HepG2 (cell line): Measurements from ENCODE around the gene MCOLN1. TPM values are rescaled to one million over a fixed set of nuclear protein-coding genes. Genes with fewer than 3 reads are reported as not detected.

ENCODE experiments used
- ATAC-seq: fragments of 200-7000 bp; cut with Tn5 transposase; 3 replicates; pipeline ENCODE4 v1.9.1; 2020; ENCODE audit warnings: mild to moderate bottlenecking, moderate library complexity
- BruUV-seq: library from RNA; stranded (reverse); fragments of 400-500 nt; replicated peaks from 2 replicates; lab custom pipeline; 2021; lab: Mats Ljungman, UMichigan
- CTCF ChIA-PET: fragments of 300-600 bp; formaldehyde crosslinking; extraction: SDS; loops from one replicate; lab custom pipeline; 2021; ENCODE audit warnings: low total read pairs, inconsistent platforms, low intra/inter-chr PET ratio; lab: Yijun Ruan, JAX
- POLR2A ChIA-PET: fragments of 350-600 bp; sonication (Branson Sonifier 250); formaldehyde crosslinking; loops from one replicate; lab custom pipeline; 2020; ENCODE audit warnings: antibody characterized with exemption, inconsistent platforms; lab: Yijun Ruan, JAX
- DNase-seq: peaks from one replicate; pipeline ENCODE4 v3.0.0-alpha.2; 2015; ENCODE audit warnings: low spot score
- FAIRE-seq: peaks from 3 replicates; lab custom pipeline; 2011; peaks lifted over from hg19 to GRCh38; lab: Jason Lieb, UNC
- H2AFZ ChIP-seq: one replicate; pipeline ENCODE4 v1.6.1; 2011; ENCODE audit warnings: low read length, inconsistent platforms
- H3K27ac ChIP-seq: fragments of 300-600 bp; 3 replicates; pipeline ENCODE4 v1.8.0; 2011; ENCODE audit warnings: mixed run types, mild to moderate bottlenecking, mixed read lengths, low read length, inconsistent platforms; ENCODE audit not compliant: insufficient read depth; ENCODE audit errors: extremely low read length
- H3K27me3 ChIP-seq, 2 experiments: fragments of 200-600 bp in 1 of 2; 2 replicates in 1 of 2; 3 replicates in 1 of 2; pipeline versions ENCODE4 v1.6.0 to v1.8.0; 2011; ENCODE audit warnings: low read length in 2 of 2, mild to moderate bottlenecking in 2 of 2, moderate library complexity in 2 of 2, inconsistent platforms in 1 of 2; ENCODE audit not compliant: insufficient read depth in 2 of 2, control insufficient read depth in 1 of 2
- H3K36me3 ChIP-seq, 2 experiments: fragments of 200-600 bp in 1 of 2; replicated peaks in 1 of 2; 2 replicates in 1 of 2; 3 replicates in 1 of 2; pipeline versions ENCODE4 v1.5.1 to v1.8.0; 2011; ENCODE audit warnings: low read length in 2 of 2, inconsistent platforms in 1 of 2; ENCODE audit not compliant: insufficient read depth in 2 of 2, control insufficient read depth in 1 of 2
- H3K4me1 ChIP-seq: 2 replicates; pipeline ENCODE4 v1.5.1; 2012; ENCODE audit warnings: low read length, inconsistent platforms; ENCODE audit not compliant: insufficient read depth
- H3K4me2 ChIP-seq: 2 replicates; pipeline ENCODE4 v1.6.0; 2011; ENCODE audit warnings: low read depth, low read length, inconsistent platforms
- H3K4me3 ChIP-seq, 3 experiments: fragments of 200-600 bp in 1 of 3; sonication (generic), shearing (Covaris generic) in 1 of 3; replicated peaks in 1 of 3; 2 replicates each; pipeline ENCODE4 v1.5.1; 2011 to 2016; ENCODE audit warnings: low read length in 3 of 3, inconsistent platforms in 2 of 3, low read depth in 2 of 3, mild to moderate bottlenecking in 2 of 3, control low read depth in 1 of 3, mixed read lengths in 1 of 3; ENCODE audit not compliant: insufficient read depth in 1 of 3
- H3K79me2 ChIP-seq: one replicate; pipeline ENCODE4 v1.6.1; 2011; ENCODE audit warnings: low read length, inconsistent platforms; ENCODE audit not compliant: insufficient read depth
- H3K9ac ChIP-seq: 2 replicates; pipeline ENCODE4 v1.6.0; 2011; ENCODE audit warnings: mild to moderate bottlenecking, low read depth, low read length, inconsistent platforms; ENCODE audit not compliant: insufficient read depth
- H3K9me3 ChIP-seq: 2 replicates; pipeline ENCODE4 v1.5.1; 2012; ENCODE audit warnings: mild to moderate bottlenecking, low read length
- H4K20me1 ChIP-seq: 2 replicates; pipeline ENCODE4 v1.6.0; 2011; ENCODE audit warnings: inconsistent platforms, mild to moderate bottlenecking, low read length, moderate library complexity; ENCODE audit not compliant: insufficient read depth
- CAMTA2 ChIP-seq: sonication (generic); formaldehyde crosslinking; IDR thresholded peaks from 2 replicates; pipeline ENCODE4 v1.4.0; 2020; ENCODE audit warnings: mild to moderate bottlenecking, missing genetic modification reagents, borderline replicate concordance
- FOXP1 ChIP-seq, 2 experiments: fragments of 450-650 bp in 1 of 2; IDR thresholded peaks; 2 replicates each; pipeline ENCODE4 v1.6.1; 2017 to 2018; ENCODE audit warnings: antibody characterized with exemption in 1 of 2
- KLF13 ChIP-seq: sonication (generic); formaldehyde crosslinking; IDR thresholded peaks from 2 replicates; pipeline ENCODE4 v1.4.0; 2020; ENCODE audit warnings: mild to moderate bottlenecking, missing genetic modification reagents
- MTF2 ChIP-seq: sonication (generic); formaldehyde crosslinking; IDR thresholded peaks from 2 replicates; pipeline ENCODE4 v1.5.0; 2020; ENCODE audit warnings: missing genetic modification reagents, borderline replicate concordance
- NR2F1 ChIP-seq, 2 experiments: fragments of 450-650 bp in 1 of 2; formaldehyde crosslinking in 1 of 2; IDR thresholded peaks; 2 replicates each; pipeline versions ENCODE4 v1.5.0 to v1.6.1; 2016 to 2020; ENCODE audit warnings: mild to moderate bottlenecking in 1 of 2, missing compliant biosample characterization in 1 of 2, missing genetic modification reagents in 1 of 2, moderate library complexity in 1 of 2
- RORA ChIP-seq: sonication (generic); formaldehyde crosslinking; IDR thresholded peaks from 2 replicates; pipeline ENCODE4 v1.5.0; 2020; ENCODE audit warnings: mild to moderate bottlenecking, missing genetic modification reagents, moderate library complexity
- SATB2 ChIP-seq: sonication (generic); formaldehyde crosslinking; IDR thresholded peaks from 2 replicates; pipeline ENCODE4 v1.5.0; 2020; ENCODE audit warnings: missing genetic modification reagents
- SRF ChIP-seq: IDR thresholded peaks from 2 replicates; pipeline ENCODE4 v1.6.1; 2011; ENCODE audit warnings: mild to moderate bottlenecking, low read depth, low read length, moderate library complexity
- TAF1 ChIP-seq: sonication (generic); formaldehyde crosslinking; IDR thresholded peaks from 2 replicates; pipeline ENCODE4 v1.4.0; 2020; ENCODE audit warnings: missing genetic modification reagents
- U2AF1 ChIP-seq: fragments of 200-400 bp; formaldehyde crosslinking; optimal IDR thresholded peaks from 2 replicates; pipeline ENCODE3; 2017; ENCODE audit warnings: mild to moderate bottlenecking, low read depth, low read length
- ZFP82 ChIP-seq: sonication (generic); formaldehyde crosslinking; IDR thresholded peaks from 2 replicates; pipeline ENCODE4 v1.5.1; 2020; ENCODE audit warnings: mild to moderate bottlenecking, missing genetic modification reagents, borderline replicate concordance
- ZHX1 ChIP-seq: sonication (generic); formaldehyde crosslinking; IDR thresholded peaks from 2 replicates; pipeline ENCODE4 v1.8.1; 2022; ENCODE audit warnings: low read depth, mild to moderate bottlenecking, missing genetic modification reagents
- ZNF17 ChIP-seq: sonication (generic); formaldehyde crosslinking; IDR thresholded peaks from 2 replicates; pipeline ENCODE4 v1.5.0; 2020; ENCODE audit warnings: mild to moderate bottlenecking, missing genetic modification reagents
- ZNF430 ChIP-seq: sonication (generic); formaldehyde crosslinking; IDR thresholded peaks from 2 replicates; pipeline ENCODE4 v1.9.0; 2021; ENCODE audit warnings: mild to moderate bottlenecking, missing genetic modification reagents
- ZNF564 ChIP-seq: sonication (generic); formaldehyde crosslinking; IDR thresholded peaks from 2 replicates; pipeline ENCODE4 v1.8.1; 2023; ENCODE audit warnings: mild to moderate bottlenecking, missing genetic modification reagents
- ZNF660 ChIP-seq: sonication (generic); formaldehyde crosslinking; IDR thresholded peaks from 2 replicates; pipeline ENCODE4 v1.5.1; 2020; ENCODE audit warnings: mild to moderate bottlenecking, low read depth, missing genetic modification reagents, borderline replicate concordance
- WGBS: methylation state at CpG from one replicate; pipeline ENCODE4 v1.1.6; 2017; ENCODE audit warnings: low lambda C conversion rate; 5-methylcytosine and 5-hydroxymethylcytosine counted together
- in situ Hi-C: cut with HindIII; loops from 2 replicates; pipeline ENCODE4 v1.10.0; 2017; ENCODE audit warnings: low pct_unique_long_range_greater_than_20kb; ENCODE audit not compliant: extremely low pct_ligation_motif_present
- intact Hi-C: fragments of 100-400 bp; cut with micrococcal nuclease; formaldehyde crosslinking; loops from one replicate; pipeline ENCODE4 v1.10.0; 2022; ENCODE audit not compliant: unreplicated experiment
- polyA plus RNA-seq, 8 experiments: library from polyadenylated mRNA; depleted of rRNA in 3 of 8; stranded (reverse) in 7 of 8; unstranded in 1 of 8; fragments of >200 nt; fragmentation: Illumina TruSeq in 4 of 8; extraction: Trizol in 4 of 8; gene quantifications; 2 replicates each; pipeline versions ENCODE4 v1.2.1 to v1.2.3, GENCODE V29; 2011 to 2016; ENCODE audit warnings: low read depth in 4 of 8, missing spikeins in 1 of 8, mixed read lengths in 1 of 8; ENCODE audit not compliant: insufficient read depth in 1 of 8
- total RNA-seq, 5 experiments: library from RNA; depleted of rRNA; stranded (reverse); fragments of >200 nt; fragmentation: Illumina TruSeq; extraction: Trizol; gene quantifications; 2 replicates each; pipeline ENCODE4 v1.2.3, GENCODE V29; 2016; ENCODE audit warnings: low read depth in 1 of 5
- TF ChIP-seq, protein P1 (sequence below): sonication (generic); formaldehyde crosslinking; IDR thresholded peaks from 2 replicates; pipeline ENCODE4 v1.4.0; 2020; ENCODE audit warnings: missing genetic modification reagents; ENCODE audit errors: not compliant biosample characterization
- TF ChIP-seq, protein P2 (sequence below): sonication (generic); formaldehyde crosslinking; IDR thresholded peaks from 2 replicates; pipeline ENCODE4 v1.8.0; 2022; ENCODE audit warnings: missing genetic modification reagents, low read depth, mild to moderate bottlenecking, borderline replicate concordance

The MCOLN1 gene
- total and polyA plus RNA-seq, 2 of the 13 experiments (the other 11 are each of a cell fraction or from before 2014, with no cell fraction given) = 3.4 to 15.7 TPM

DNA sequence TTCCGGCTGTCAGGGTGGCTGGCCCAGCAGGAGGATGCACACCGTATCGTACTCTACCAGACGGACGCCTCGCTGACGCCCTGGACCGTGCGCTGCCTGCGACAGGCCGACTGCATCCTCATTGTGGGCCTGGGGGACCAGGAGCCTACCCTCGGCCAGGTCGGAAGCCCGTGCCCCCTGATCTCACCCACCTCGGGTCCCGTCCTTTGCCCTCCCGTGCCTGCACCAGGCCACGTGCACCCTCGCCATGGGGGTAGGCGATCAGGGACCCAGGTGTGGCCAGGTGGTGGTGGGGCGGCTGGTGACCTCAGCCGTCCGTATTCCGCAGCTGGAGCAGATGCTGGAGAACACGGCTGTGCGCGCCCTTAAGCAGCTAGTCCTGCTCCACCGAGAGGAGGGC lies 32.1 kb downstream of the MCOLN1 start (continued):
- TF ChIP-seq ZHX1 (0 out of 2 replicates have a peak, but pooled peaks have one; percentile 28), ZNF660 (CRISPR knock-in tag) (no peak), RORA (CRISPR knock-in tag) (no peak)

DNA sequence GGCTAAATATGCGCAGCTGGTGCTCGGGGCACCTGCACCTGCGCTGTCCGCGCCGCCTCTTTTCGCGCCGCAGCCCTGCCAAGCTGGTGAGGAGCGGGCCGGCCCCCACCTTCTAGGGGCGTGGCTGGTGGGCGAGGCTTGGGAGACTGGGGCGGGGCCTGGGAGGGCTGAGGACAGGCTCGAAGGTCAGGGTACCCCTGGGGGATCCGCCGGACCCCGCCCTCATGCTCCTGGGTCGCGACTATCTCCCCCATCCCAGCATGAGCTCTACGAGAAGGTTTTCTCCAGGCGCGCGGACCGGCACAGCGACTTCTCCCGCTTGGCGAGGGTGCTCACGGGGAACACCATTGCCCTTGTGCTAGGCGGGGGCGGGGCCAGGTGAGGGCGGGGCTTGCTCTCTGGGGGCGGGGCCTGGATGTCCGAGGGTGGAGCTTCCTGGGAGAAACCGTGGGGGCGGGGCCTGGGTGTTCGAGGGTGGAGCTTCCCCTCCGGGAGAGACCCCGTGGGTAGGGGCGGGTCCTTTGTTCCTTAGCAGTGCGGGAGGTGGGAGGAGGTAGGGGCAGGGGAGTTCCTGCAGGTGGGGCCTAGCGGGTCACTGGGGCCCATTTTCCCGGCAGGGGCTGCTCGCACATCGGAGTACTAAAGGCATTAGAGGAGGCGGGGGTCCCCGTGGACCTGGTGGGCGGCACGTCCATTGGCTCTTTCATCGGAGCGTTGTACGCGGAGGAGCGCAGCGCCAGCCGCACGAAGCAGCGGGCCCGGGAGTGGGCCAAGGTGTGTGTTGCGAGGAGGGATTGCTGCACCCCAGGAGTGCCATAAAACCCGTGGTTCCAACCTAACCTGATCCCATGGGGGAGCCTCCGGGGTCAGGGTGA lies 32.8 kb downstream of the MCOLN1 start:
- Histone ChIP-seq H3K9me3 (no peaks in the 10 kb centered on the region), H3K9ac (no peak overlapping the region), H3K4me1 (no peaks in the 10 kb centered on the region), H4K20me1 (no peaks in the 10 kb centered on the region), H3K27ac (no peak overlapping the region), H2AFZ (no peak overlapping the region), H3K4me3 (no peak overlapping the region), H3K4me2 (no peak overlapping the region), H3K27me3 (no peaks in the 10 kb centered on the region), H3K36me3 (peaks cover 1 to 4% of the 10 kb centered on the region in 2 experiments; a peak in 3 of 5 replicates), H3K79me2 (no peaks in the 10 kb centered on the region)
- POLR2A ChIA-PET = no interaction called here
- ATAC-seq (no peak), FAIRE-seq (no peak), DNase-seq (no peak)
- CTCF ChIA-PET = no interaction called here
- in situ Hi-C loops = no loop called here
- intact Hi-C loops = no loop called here
- BruUV-seq = no TSS peak
- WGBS = 86% methylated on average over 35 of the region's 62 CpGs
- TF ChIP-seq U2AF1 (no peak), SRF (no peak), CAMTA2 (CRISPR knock-in tag) (no peak), ZNF564 (no peak), ZNF17 (no peak), ZFP82 (no peak), SATB2 (CRISPR knock-in tag) (no peak), KLF13 (CRISPR knock-in tag) (no peak), ZNF430 (CRISPR knock-in tag) (no peak), NR2F1 (CRISPR knock-in tag; IDR thresholded peaks at IDR 0.05) (no peak), FOXP1 (IDR thresholded peaks at IDR 0.05) (no peak), FOXP1 (CRISPR knock-in tag; IDR thresholded peaks at IDR 0.05) (no peak), MTF2 (no peak), TAF1 (CRISPR knock-in tag) (no peak)
- TF ChIP-seq, protein P1, sequence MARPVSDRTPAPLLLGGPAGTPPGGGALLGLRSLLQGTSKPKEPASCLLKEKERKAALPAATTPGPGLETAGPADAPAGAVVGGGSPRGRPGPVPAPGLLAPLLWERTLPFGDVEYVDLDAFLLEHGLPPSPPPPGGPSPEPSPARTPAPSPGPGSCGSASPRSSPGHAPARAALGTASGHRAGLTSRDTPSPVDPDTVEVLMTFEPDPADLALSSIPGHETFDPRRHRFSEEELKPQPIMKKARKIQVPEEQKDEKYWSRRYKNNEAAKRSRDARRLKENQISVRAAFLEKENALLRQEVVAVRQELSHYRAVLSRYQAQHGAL (CRISPR knock-in tag) = no peak
- TF ChIP-seq, protein P2, sequence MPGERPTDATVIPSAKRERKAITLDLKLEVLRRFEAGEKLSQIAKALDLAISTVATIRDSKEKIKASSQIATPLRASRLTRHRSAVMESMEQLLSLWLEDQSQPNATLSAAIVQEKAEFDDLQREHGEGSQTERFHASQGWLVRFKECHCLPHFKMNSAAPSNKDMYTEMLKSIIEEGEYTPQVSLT (CRISPR knock-in tag) = no peak
